SK-N-SH treated with all-trans-retinoic acid at 6 μM for 48 hours (cell line): ENCODE measurements around the gene MSLN.
A peak's percentile ranks its signal among the peaks of the same experiment; 100 is the strongest.

ENCODE experiments used
- ATAC-seq: fragments of 200-7000 bp; cut with Tn5 transposase; 3 replicates; pipeline ENCODE4 v1.9.1; 2020; ENCODE audit warnings: mild to moderate bottlenecking, moderate library complexity
- ARNTL ChIP-seq: fragments of 450-650 bp; formaldehyde crosslinking; IDR thresholded peaks from 2 replicates; pipeline ENCODE4 v1.5.0; 2020; ENCODE audit warnings: low read depth, mild to moderate bottlenecking, moderate library complexity, borderline replicate concordance
- BACH2 ChIP-seq: fragments of 250-450 bp; sonication (Bioruptor Pico); IDR thresholded peaks from 2 replicates; pipeline ENCODE4 v1.9.0; 2021; ENCODE audit warnings: mild to moderate bottlenecking, borderline replicate concordance
- CSDC2 ChIP-seq: fragments of 250-450 bp; sonication (Bioruptor Pico); IDR thresholded peaks from 2 replicates; pipeline ENCODE4 v1.5.0; 2020; ENCODE audit warnings: mild to moderate bottlenecking, moderate library complexity
- ESRRG ChIP-seq: fragments of 250-450 bp; sonication (Bioruptor Pico); IDR thresholded peaks from 2 replicates; pipeline ENCODE4 v1.6.1; 2021; ENCODE audit warnings: mild to moderate bottlenecking
- GLIS3 ChIP-seq: fragments of 250-450 bp; sonication (Bioruptor Pico); IDR thresholded peaks from 2 replicates; pipeline ENCODE4 v1.5.0; 2020; ENCODE audit warnings: mild to moderate bottlenecking, moderate library complexity
- ISL1 ChIP-seq: fragments of 250-450 bp; sonication (Bioruptor Pico); IDR thresholded peaks from 2 replicates; pipeline ENCODE4 v2.1.2; 2022; ENCODE audit warnings: mild to moderate bottlenecking, moderate library complexity
- OSR1 ChIP-seq: fragments of 250-450 bp; sonication (Bioruptor Pico); IDR thresholded peaks from 2 replicates; pipeline ENCODE4 v1.8.0; 2022; ENCODE audit warnings: moderate library complexity, mild to moderate bottlenecking, inconsistent platforms
- PPARA ChIP-seq: fragments of 250-450 bp; sonication (Bioruptor Pico); IDR thresholded peaks from 2 replicates; pipeline ENCODE4 v1.5.0; 2020; ENCODE audit warnings: mild to moderate bottlenecking, borderline replicate concordance
- SNAI2 ChIP-seq: fragments of 250-450 bp; sonication (Bioruptor Pico); IDR thresholded peaks from 2 replicates; pipeline ENCODE4 v1.5.0; 2020; ENCODE audit warnings: mild to moderate bottlenecking, moderate library complexity
- TCF4 ChIP-seq: fragments of 250-450 bp; sonication (Bioruptor Pico); IDR thresholded peaks from 2 replicates; pipeline ENCODE4 v1.8.0; 2021; ENCODE audit warnings: mild to moderate bottlenecking, moderate library complexity, borderline replicate concordance
- TOX ChIP-seq: fragments of 250-450 bp; sonication (Bioruptor Pico); IDR thresholded peaks from 2 replicates; pipeline ENCODE4 v1.8.0; 2021; ENCODE audit warnings: mild to moderate bottlenecking, moderate library complexity, borderline replicate concordance
- ZFP3 ChIP-seq: fragments of 250-450 bp; sonication (Bioruptor Pico); IDR thresholded peaks from 2 replicates; pipeline ENCODE4 v1.5.0; 2020; ENCODE audit warnings: mild to moderate bottlenecking, moderate library complexity
- ZFP30 ChIP-seq: fragments of 450-650 bp; formaldehyde crosslinking; IDR thresholded peaks from 2 replicates; pipeline ENCODE4 v1.5.0; 2022; ENCODE audit warnings: mild to moderate bottlenecking, moderate library complexity
- ZNF565 ChIP-seq: fragments of 450-650 bp; formaldehyde crosslinking; conservative IDR thresholded peaks from 2 replicates; pipeline ENCODE4 v1.5.0; 2020; ENCODE audit warnings: low read depth, mild to moderate bottlenecking, moderate library complexity
- ZNF8 ChIP-seq: fragments of 450-650 bp; formaldehyde crosslinking; IDR thresholded peaks from 2 replicates; pipeline ENCODE4 v1.5.0; 2020; ENCODE audit warnings: mild to moderate bottlenecking, moderate library complexity
- TF ChIP-seq, protein P1 (sequence below): fragments of 250-450 bp; sonication (Bioruptor Pico); IDR thresholded peaks from 2 replicates; pipeline ENCODE4 v1.5.0; 2020; ENCODE audit warnings: mild to moderate bottlenecking, moderate library complexity
- TF ChIP-seq, protein P2 (sequence below): fragments of 250-450 bp; sonication (Bioruptor Pico); IDR thresholded peaks from 2 replicates; pipeline ENCODE4 v1.8.0; 2021; ENCODE audit warnings: low read depth, mild to moderate bottlenecking, moderate library complexity, borderline replicate concordance
- TF ChIP-seq, protein P3 (sequence below): fragments of 250-450 bp; sonication (Bioruptor Pico); IDR thresholded peaks from 2 replicates; pipeline ENCODE4 v1.5.1; 2020; ENCODE audit warnings: low read depth, mild to moderate bottlenecking, moderate library complexity

MSLN gene

GRCh38 chr16:725041-725376 is 35.5 kb upstream of the MSLN start:
- no peak for ATAC-seq
- TF ChIP-seq ISL1 (no peak), SNAI2 (CRISPR knock-in tag) (no peak), ZNF565 (CRISPR knock-in tag) (no peak), PPARA (CRISPR knock-in tag) (no peak)

GRCh38 chr16:725463-726187 is 34.9 kb upstream of the MSLN start:
- TF ChIP-seq ZFP3, result no peak
- no peak for TF ChIP-seq SNAI2 (CRISPR knock-in tag)
- TF ChIP-seq ISL1, result no peak
- no peak for TF ChIP-seq ZFP30 (CRISPR knock-in tag)
- TF ChIP-seq ESRRG (CRISPR knock-in tag), result no peak
- ATAC-seq, result no peak

- no peak for ATAC-seq
- TF ChIP-seq BACH2 (CRISPR knock-in tag), result no peak
- no peak for TF ChIP-seq CSDC2 (CRISPR knock-in tag)
- TF ChIP-seq, protein P1, sequence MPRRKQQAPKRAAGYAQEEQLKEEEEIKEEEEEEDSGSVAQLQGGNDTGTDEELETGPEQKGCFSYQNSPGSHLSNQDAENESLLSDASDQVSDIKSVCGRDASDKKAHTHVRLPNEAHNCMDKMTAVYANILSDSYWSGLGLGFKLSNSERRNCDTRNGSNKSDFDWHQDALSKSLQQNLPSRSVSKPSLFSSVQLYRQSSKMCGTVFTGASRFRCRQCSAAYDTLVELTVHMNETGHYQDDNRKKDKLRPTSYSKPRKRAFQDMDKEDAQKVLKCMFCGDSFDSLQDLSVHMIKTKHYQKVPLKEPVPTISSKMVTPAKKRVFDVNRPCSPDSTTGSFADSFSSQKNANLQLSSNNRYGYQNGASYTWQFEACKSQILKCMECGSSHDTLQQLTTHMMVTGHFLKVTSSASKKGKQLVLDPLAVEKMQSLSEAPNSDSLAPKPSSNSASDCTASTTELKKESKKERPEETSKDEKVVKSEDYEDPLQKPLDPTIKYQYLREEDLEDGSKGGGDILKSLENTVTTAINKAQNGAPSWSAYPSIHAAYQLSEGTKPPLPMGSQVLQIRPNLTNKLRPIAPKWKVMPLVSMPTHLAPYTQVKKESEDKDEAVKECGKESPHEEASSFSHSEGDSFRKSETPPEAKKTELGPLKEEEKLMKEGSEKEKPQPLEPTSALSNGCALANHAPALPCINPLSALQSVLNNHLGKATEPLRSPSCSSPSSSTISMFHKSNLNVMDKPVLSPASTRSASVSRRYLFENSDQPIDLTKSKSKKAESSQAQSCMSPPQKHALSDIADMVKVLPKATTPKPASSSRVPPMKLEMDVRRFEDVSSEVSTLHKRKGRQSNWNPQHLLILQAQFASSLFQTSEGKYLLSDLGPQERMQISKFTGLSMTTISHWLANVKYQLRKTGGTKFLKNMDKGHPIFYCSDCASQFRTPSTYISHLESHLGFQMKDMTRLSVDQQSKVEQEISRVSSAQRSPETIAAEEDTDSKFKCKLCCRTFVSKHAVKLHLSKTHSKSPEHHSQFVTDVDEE (CRISPR knock-in tag), result no peak
- no peak for TF ChIP-seq ISL1
- no peak for TF ChIP-seq GLIS3 (CRISPR knock-in tag)
Measured at GRCh38 chr16:726188-726437, 34.4 kb upstream of the MSLN start.

DNA sequence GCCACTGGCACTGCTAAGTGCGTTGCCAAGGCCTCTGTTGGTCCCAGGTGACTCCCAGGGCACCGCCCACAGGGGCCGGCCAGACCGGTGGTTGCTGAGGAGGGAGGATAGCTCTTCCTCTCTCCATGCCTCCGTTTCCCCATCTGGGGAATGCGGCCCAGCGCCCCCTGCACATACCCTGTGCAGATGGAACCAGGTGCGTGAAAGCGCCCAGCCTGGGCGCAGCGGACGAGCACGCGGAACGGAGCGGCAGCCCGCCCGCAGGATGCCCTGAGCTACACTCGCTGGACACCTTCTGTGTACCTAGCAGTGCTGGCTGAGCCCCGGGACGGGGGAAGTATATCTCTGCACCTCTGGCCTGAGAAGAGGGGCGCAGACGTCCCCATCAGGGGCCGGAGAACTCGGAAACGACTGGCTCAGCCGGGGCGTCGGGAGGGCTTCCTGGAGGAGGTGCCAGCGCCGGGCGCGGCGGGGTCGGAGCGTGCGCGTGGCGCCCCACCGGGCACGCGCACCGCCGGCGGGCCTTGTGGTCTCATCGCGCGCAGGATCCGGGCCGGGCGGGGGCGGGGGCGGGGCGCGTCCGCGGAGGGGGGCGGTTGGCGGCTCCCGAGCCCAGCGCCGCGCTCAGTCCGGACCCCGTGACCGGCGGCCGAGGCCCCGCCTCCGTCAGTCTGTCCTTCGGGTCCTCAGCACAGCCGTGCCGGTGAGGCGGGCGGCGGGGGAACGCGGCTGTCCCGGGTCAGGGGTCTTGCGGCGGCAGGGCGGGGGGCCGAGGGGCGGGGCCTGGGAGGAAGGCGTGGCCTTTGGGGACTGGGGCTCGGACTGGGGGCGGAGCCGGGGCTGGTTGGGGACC is 33.9 kb upstream of the MSLN start, which contains the start of the genes CCDC78 and HAGHL:
TSS of gene CCDC78 (minus strand) at position 6 of the 853 bp plus-strand sequence. CDS start 76 bp downstream, outside the sequence.
TSS of gene HAGHL (plus strand) at position 669 of the 853 bp plus-strand sequence. CDS start 404 bp downstream, outside the sequence.
- peak; percentile 25 for ATAC-seq
- TF ChIP-seq, protein P2, sequence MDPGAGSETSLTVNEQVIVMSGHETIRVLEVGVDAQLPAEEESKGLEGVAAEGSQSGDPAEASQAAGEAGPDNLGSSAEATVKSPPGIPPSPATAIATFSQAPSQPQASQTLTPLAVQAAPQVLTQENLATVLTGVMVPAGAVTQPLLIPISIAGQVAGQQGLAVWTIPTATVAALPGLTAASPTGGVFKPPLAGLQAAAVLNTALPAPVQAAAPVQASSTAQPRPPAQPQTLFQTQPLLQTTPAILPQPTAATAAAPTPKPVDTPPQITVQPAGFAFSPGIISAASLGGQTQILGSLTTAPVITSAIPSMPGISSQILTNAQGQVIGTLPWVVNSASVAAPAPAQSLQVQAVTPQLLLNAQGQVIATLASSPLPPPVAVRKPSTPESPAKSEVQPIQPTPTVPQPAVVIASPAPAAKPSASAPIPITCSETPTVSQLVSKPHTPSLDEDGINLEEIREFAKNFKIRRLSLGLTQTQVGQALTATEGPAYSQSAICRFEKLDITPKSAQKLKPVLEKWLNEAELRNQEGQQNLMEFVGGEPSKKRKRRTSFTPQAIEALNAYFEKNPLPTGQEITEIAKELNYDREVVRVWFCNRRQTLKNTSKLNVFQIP (CRISPR knock-in tag), result no peak
- TF ChIP-seq ZFP3, result peak; percentile 85

DNA sequence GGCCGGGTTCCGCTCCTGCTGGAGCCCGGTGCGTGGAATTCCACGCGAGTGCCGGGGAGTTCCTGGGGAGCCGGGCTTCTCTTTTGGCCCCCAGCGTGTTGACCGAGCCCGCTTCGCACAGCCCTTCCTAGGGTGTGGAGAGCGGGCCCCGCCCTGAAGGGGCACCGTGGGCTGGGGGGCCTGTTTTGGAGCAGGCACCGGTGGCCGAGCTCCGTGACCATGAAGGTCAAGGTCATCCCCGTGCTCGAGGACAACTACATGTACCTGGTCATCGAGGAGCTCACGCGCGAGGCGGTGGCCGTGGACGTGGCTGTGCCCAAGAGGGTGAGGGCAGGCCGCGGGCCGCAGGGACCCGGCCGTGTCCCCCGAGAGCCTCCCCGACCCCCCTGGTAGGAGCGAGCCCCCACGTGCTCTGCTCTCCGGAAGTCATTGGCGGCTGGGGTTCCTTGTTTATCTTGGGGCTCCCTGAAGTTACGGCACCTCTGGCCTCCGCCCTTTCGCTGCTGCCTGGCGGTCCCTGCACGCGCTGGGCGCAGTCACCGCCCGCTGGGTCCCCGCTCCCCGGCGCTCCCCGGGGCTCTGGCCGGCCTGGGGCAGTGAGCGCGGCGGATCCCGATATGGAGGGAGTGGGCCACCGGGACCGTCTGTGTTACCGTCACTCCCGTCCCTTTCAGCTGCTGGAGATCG is 33.1 kb upstream of the MSLN start:
- no peak for TF ChIP-seq OSR1 (CRISPR knock-in tag)
- TF ChIP-seq, protein P3, sequence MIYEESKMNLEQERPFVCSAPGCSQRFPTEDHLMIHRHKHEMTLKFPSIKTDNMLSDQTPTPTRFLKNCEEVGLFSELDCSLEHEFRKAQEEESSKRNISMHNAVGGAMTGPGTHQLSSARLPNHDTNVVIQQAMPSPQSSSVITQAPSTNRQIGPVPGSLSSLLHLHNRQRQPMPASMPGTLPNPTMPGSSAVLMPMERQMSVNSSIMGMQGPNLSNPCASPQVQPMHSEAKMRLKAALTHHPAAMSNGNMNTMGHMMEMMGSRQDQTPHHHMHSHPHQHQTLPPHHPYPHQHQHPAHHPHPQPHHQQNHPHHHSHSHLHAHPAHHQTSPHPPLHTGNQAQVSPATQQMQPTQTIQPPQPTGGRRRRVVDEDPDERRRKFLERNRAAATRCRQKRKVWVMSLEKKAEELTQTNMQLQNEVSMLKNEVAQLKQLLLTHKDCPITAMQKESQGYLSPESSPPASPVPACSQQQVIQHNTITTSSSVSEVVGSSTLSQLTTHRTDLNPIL (CRISPR knock-in tag), result no peak
- no peak for TF ChIP-seq CSDC2 (CRISPR knock-in tag)
- no peak for TF ChIP-seq TCF4 (CRISPR knock-in tag)
- TF ChIP-seq ZNF8, result no peak
- TF ChIP-seq, protein P2 (CRISPR knock-in tag), result no peak
- TF ChIP-seq TOX (CRISPR knock-in tag), result no peak
- no peak for TF ChIP-seq PPARA (CRISPR knock-in tag)
- no peak for TF ChIP-seq ZFP3
- TF ChIP-seq ZFP30 (CRISPR knock-in tag), result no peak
- TF ChIP-seq ARNTL (CRISPR knock-in tag), result no peak
- no peak for TF ChIP-seq ISL1
- ATAC-seq, result peak; percentile 8
